ENCODE measurements around the gene ING3. TPM values are rescaled to one million over a fixed set of nuclear protein-coding genes. Genes with fewer than 3 reads are reported as not detected.
A peak's percentile ranks its signal among the peaks of the same experiment; 100 is the strongest.

ING3 gene
- polyA plus RNA-seq, 3 donors: 22.3 to 26.9 (median 25.9) TPM

DNA sequence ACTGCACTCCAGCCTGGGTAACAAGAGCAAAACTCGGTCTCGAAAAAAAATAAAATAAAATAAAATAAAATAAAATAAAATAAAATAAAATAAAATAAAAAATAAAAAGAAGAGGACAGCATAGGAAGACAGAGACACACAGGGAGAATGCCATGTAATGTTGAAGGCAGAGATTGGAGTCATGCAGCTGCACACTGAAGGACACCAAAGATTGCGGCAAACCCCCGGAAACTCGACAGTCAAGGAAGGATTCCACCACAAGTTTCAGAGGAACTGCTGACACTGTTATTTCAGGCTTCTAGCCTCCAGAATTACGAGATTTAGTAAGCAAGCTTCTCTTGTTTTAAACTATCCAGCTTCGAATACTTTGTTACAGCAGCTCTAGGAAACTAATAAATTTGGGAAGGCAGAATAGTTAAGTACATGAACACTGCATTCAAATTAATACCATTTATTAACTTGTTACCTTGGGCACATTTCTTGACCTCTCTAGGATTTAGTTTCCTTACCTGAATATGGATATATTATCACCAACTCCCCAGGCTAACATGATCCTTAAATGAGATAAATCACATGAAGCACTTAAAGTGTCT lies 47.4 kb downstream of the ING3 start:
- H3K27ac ChIP-seq (ENCODE audit: low read depth in 1 of 2, low read length in 2 of 2): peak overlapping the region in 1 of 2 donors; percentile 63
- H4K20me1 ChIP-seq (ENCODE audit: insufficient read depth, low read length): no peaks in the 10 kb centered on the region
- H2AFZ ChIP-seq (ENCODE audit: insufficient read depth, low read depth, low read length, poor library complexity, severe bottlenecking): no peak overlapping the region
- Mint-ChIP-seq H3K27me3 (ENCODE audit: low read depth in 3 of 3) (peaks cover 1 to 5% (median 1%) of the 10 kb centered on the region in 3 donors), H3K9me3 (peaks cover 0 to 4% (median 0%) of the 10 kb centered on the region in 7 donors), H3K36me3 (peaks cover 4 to 7% of the 10 kb centered on the region in 2 donors), H3K4me1 (peaks cover 81% of the 10 kb centered on the region), H3K4me3 (peak overlapping the region; percentile 9 to 55), H3K27ac (peak overlapping the region; percentile 56 to 95 (median 77))
- H3K4me2 ChIP-seq (replicated peaks; ENCODE audit: extremely low read depth, low read length, poor library complexity, severe bottlenecking): peak overlapping the region; percentile 54
- H3K9ac ChIP-seq (ENCODE audit: insufficient read depth, low read length, poor library complexity, severe bottlenecking): no peak overlapping the region
- H3K27me3 ChIP-seq (ENCODE audit: control insufficient read depth in 2 of 2, insufficient read depth in 2 of 2, low read length in 2 of 2): no peaks in the 10 kb centered on the region
- intact Hi-C loops (cut with micrococcal nuclease): no loop called here
- no peaks in the 10 kb centered on the region for H3K36me3 ChIP-seq (replicated peaks in 1 of 2; ENCODE audit: control insufficient read depth in 1 of 2, insufficient read depth in 2 of 2, low read length in 2 of 2)
- WGBS (ENCODE audit: insufficient coverage): 0% methylated on average over 3 of the region's 7 CpGs
- TF ChIP-seq CTCF (IDR thresholded peaks at IDR 0.05): no peak
- peaks cover 65 to 84% of the 10 kb centered on the region in 2 donors for H3K4me1 ChIP-seq (ENCODE audit: control insufficient read depth in 1 of 2, insufficient read depth in 2 of 2, low read length in 2 of 2)
- H3K79me2 ChIP-seq (ENCODE audit: insufficient read depth, low read length): no peaks in the 10 kb centered on the region
- peak; percentile 42 to 72 (median 68) for DNase-seq
- H3K4me3 ChIP-seq (replicated peaks in 1 of 3; ENCODE audit: low read depth in 2 of 3, low read length in 3 of 3): peak overlapping the region in 1 of 3 experiments; percentile 50
- no peaks in the 10 kb centered on the region for H3K9me3 ChIP-seq (replicated peaks in 1 of 2; ENCODE audit: control insufficient read depth in 1 of 2, insufficient read depth in 1 of 2, low read length in 2 of 2)

DNA sequence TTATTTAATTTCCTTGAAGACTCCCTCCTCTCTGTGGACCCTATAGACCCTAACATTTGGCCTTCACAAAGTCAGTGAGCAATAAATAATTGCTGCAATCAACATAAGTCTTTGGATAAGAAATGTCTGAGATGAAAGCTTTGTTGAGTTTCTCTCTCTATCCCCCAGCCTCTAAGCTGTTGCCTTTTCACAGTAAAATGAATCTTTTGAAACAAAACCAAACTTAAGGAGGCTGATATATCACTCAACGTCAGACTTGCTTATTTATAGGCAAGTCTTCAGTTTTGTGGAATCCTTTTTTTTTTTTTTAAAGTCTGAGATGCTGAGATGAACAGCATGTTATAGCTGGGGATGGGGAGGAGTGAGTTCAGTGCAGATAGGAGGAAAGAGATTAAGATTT lies 47.9 kb downstream of the ING3 start:
- Mint-ChIP-seq H3K27me3 (ENCODE audit: low read depth in 3 of 3) (peaks cover 1 to 5% (median 1%) of the 10 kb centered on the region in 3 donors), H3K9me3 (peaks cover 0 to 4% (median 0%) of the 10 kb centered on the region in 7 donors), H3K27ac (peak overlapping the region; percentile 41 to 83 (median 77)), H3K4me1 (peaks cover 77% of the 10 kb centered on the region), H3K36me3 (peaks cover 3 to 7% of the 10 kb centered on the region in 2 donors), H3K4me3 (no peak overlapping the region)
- H3K4me3 ChIP-seq (replicated peaks in 1 of 3; ENCODE audit: low read depth in 2 of 3, low read length in 3 of 3): peak overlapping the region in 1 of 3 experiments; percentile 50
- H3K4me2 ChIP-seq (replicated peaks; ENCODE audit: extremely low read depth, low read length, poor library complexity, severe bottlenecking): peak overlapping the region; percentile 54
- intact Hi-C loops (cut with micrococcal nuclease): no loop called here
- H2AFZ ChIP-seq (ENCODE audit: insufficient read depth, low read depth, low read length, poor library complexity, severe bottlenecking): no peak overlapping the region
- no CpG with 5 or more reads among the region's 1 CpG for WGBS (ENCODE audit: insufficient coverage)
- no peaks in the 10 kb centered on the region for H3K79me2 ChIP-seq (ENCODE audit: insufficient read depth, low read length)
- peaks cover 65 to 79% of the 10 kb centered on the region in 2 donors for H3K4me1 ChIP-seq (ENCODE audit: control insufficient read depth in 1 of 2, insufficient read depth in 2 of 2, low read length in 2 of 2)
- H3K36me3 ChIP-seq (replicated peaks in 1 of 2; ENCODE audit: control insufficient read depth in 1 of 2, insufficient read depth in 2 of 2, low read length in 2 of 2): no peaks in the 10 kb centered on the region
- DNase-seq: no peak
- no peak for TF ChIP-seq CTCF (IDR thresholded peaks at IDR 0.05)
- peak overlapping the region in 1 of 2 donors; percentile 55 for H3K27ac ChIP-seq (ENCODE audit: low read depth in 1 of 2, low read length in 2 of 2)
- H3K9me3 ChIP-seq (replicated peaks in 1 of 2; ENCODE audit: control insufficient read depth in 1 of 2, insufficient read depth in 1 of 2, low read length in 2 of 2): no peaks in the 10 kb centered on the region
- H4K20me1 ChIP-seq (ENCODE audit: insufficient read depth, low read length): no peaks in the 10 kb centered on the region
- peaks cover 0 to under 1% of the 10 kb centered on the region in 2 donors for H3K27me3 ChIP-seq (ENCODE audit: control insufficient read depth in 2 of 2, insufficient read depth in 2 of 2, low read length in 2 of 2)
- no peak overlapping the region for H3K9ac ChIP-seq (ENCODE audit: insufficient read depth, low read length, poor library complexity, severe bottlenecking)
